GM12874 (cell line): ENCODE measurements around the gene MLLT3.

Source experiments
- CTCF ChIP-seq: IDR thresholded peaks from 2 replicates; pipeline ENCODE4 v1.5.1; 2011; ENCODE audit warnings: low read depth, mild to moderate bottlenecking, control low read depth, low read length, moderate library complexity; ENCODE audit not compliant: insufficient read depth

MLLT3 gene

GRCh38 chr9:20446248-20446647 is 176.1 kb downstream of the MLLT3 start:
- no peak for TF ChIP-seq CTCF

- TF ChIP-seq CTCF, result no peak
Measured at GRCh38 chr9:20442461-20443319, 179.6 kb downstream of the MLLT3 start.

GRCh38 chr9:20441711-20442423 is 180.4 kb downstream of the MLLT3 start:
- TF ChIP-seq CTCF, result no peak

GRCh38 chr9:20441166-20441565 is 181.1 kb downstream of the MLLT3 start:
- TF ChIP-seq CTCF, result no peak

- no peak for TF ChIP-seq CTCF
Measured at GRCh38 chr9:20437476-20437875, 184.8 kb downstream of the MLLT3 start.

GRCh38 chr9:20436476-20437195 is 185.7 kb downstream of the MLLT3 start:
- TF ChIP-seq CTCF, result no peak

- TF ChIP-seq CTCF, result no peak
Measured at GRCh38 chr9:20428976-20429375, 193.3 kb downstream of the MLLT3 start.
